ENCODE data around the gene KRTAP12-2. TPM values are rescaled to one million over a fixed set of nuclear protein-coding genes. Genes with fewer than 3 reads are reported as not detected.

KRTAP12-2 gene
- total and polyA plus RNA-seq, 2 donors (not counting 1 experiment from before 2014, with no cell fraction given) = not detected

DNA sequence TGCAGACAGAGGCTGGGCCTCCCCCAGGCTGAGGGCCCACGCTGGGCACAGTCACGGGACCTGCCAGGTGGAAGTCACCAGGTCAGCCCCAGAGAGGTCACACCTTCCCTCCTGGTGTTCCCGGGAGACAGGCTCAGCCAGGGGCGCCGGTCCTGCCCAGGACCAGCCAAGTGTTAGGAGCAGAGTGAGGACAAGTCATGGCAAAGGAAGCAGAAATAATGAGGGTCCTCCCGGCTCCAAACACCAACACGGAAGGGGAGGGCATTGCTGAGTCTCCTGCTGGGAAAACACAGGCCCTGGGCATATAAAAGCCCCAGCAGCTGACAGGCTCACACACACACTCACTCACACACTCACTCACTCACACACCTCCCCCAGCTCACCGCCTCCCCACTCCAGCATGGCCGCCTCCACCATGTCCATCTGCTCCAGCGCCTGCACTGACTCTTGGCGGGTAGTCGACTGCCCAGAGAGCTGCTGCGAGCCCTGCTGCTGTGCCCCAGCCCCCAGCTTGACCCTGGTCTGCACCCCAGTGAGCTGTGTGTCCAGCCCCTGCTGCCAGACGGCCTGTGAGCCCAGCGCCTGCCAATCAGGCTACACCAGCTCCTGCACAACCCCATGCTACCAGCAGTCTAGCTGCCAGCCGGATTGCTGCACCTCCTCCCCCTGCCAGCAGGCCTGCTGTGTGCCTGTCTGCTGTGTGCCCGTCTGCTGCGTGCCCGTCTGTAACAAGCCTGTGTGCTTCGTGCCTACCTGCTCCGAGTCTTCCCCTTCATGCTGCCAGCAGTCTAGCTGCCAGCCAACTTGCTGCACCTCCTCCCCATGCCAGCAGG is 29.5 kb downstream of the KRTAP12-2 start, which contains the start of gene KRTAP10-10:
KRTAP10-10 (plus strand) TSS at position 339 of the 833 bp plus-strand sequence; CDS start at position 401, 62 bp downstream.
- no peak within 1 kb of the TSS for H3K9ac ChIP-seq (ENCODE audit: insufficient read depth, low read length)
- TF ChIP-seq CTCF (conservative IDR thresholded peaks at IDR 0.05 in 1 of 2, IDR thresholded peaks at IDR 0.05 in 1 of 2; ENCODE audit: low read depth in 1 of 2, low read length in 2 of 2) (no peak), EZH2 (IDR thresholded peaks at IDR 0.05; ENCODE audit: low read length, missing control alignments) (no peak)
- no peaks in the 10 kb centered on the region for H3K79me2 ChIP-seq (ENCODE audit: control insufficient read depth, insufficient read depth, low read length)
- H3K27me3 ChIP-seq (ENCODE audit: control insufficient read depth, insufficient read depth, low read length) = no peaks in the 10 kb centered on the region
- no peaks in the 10 kb centered on the region for H4K20me1 ChIP-seq (ENCODE audit: control insufficient read depth, extremely low read depth, insufficient read depth, low read length)
- no peak within 1 kb of the TSS for H3K4me3 ChIP-seq (replicated peaks in 1 of 4; ENCODE audit: control extremely low read depth in 1 of 4, insufficient read depth in 1 of 4, low read depth in 3 of 4, low read length in 4 of 4)
- no peaks in the 10 kb centered on the region for H3K36me3 ChIP-seq (ENCODE audit: control insufficient read depth, insufficient read depth, low read length)
- no peak for DNase-seq (ENCODE audit: low read depth in 2 of 2)
- H3K4me1 ChIP-seq (ENCODE audit: control insufficient read depth, extremely low read depth, insufficient read depth, low read length) = no peaks in the 10 kb centered on the region
- no peak within 1 kb of the TSS for H2AFZ ChIP-seq (ENCODE audit: low read length)
- no peaks in the 10 kb centered on the region for H3K9me3 ChIP-seq (ENCODE audit: control insufficient read depth, insufficient read depth, low read depth, low read length)
- no peak within 1 kb of the TSS for H3K27ac ChIP-seq (ENCODE audit: insufficient read depth, low read length)
- no peak within 1 kb of the TSS for H3K4me2 ChIP-seq (ENCODE audit: extremely low read depth, insufficient read depth, low read length)

GRCh38 chr21:44636209-44637017 is 30.3 kb downstream of the KRTAP12-2 start:
- H3K9me3 ChIP-seq (ENCODE audit: control insufficient read depth, insufficient read depth, low read depth, low read length) = no peaks in the 10 kb centered on the region
- no peak for TF ChIP-seq CTCF (conservative IDR thresholded peaks at IDR 0.05 in 1 of 2, IDR thresholded peaks at IDR 0.05 in 1 of 2; ENCODE audit: low read depth in 1 of 2, low read length in 2 of 2)
- no peak for TF ChIP-seq EZH2 (IDR thresholded peaks at IDR 0.05; ENCODE audit: low read length, missing control alignments)
- no peak overlapping the region for H3K9ac ChIP-seq (ENCODE audit: insufficient read depth, low read length)
- no peaks in the 10 kb centered on the region for H3K4me1 ChIP-seq (ENCODE audit: control insufficient read depth, extremely low read depth, insufficient read depth, low read length)
- H3K36me3 ChIP-seq (ENCODE audit: control insufficient read depth, insufficient read depth, low read length) = no peaks in the 10 kb centered on the region
- no peaks in the 10 kb centered on the region for H3K27me3 ChIP-seq (ENCODE audit: control insufficient read depth, insufficient read depth, low read length)
- no peak overlapping the region for H2AFZ ChIP-seq (ENCODE audit: low read length)
- H3K27ac ChIP-seq (ENCODE audit: insufficient read depth, low read length) = no peak overlapping the region
- no peaks in the 10 kb centered on the region for H3K79me2 ChIP-seq (ENCODE audit: control insufficient read depth, insufficient read depth, low read length)
- H3K4me2 ChIP-seq (ENCODE audit: extremely low read depth, insufficient read depth, low read length) = no peak overlapping the region
- H4K20me1 ChIP-seq (ENCODE audit: control insufficient read depth, extremely low read depth, insufficient read depth, low read length) = no peaks in the 10 kb centered on the region
- DNase-seq (ENCODE audit: low read depth in 2 of 2) = no peak
- H3K4me3 ChIP-seq (replicated peaks in 1 of 4; ENCODE audit: control extremely low read depth in 1 of 4, insufficient read depth in 1 of 4, low read depth in 3 of 4, low read length in 4 of 4) = no peak overlapping the region

DNA sequence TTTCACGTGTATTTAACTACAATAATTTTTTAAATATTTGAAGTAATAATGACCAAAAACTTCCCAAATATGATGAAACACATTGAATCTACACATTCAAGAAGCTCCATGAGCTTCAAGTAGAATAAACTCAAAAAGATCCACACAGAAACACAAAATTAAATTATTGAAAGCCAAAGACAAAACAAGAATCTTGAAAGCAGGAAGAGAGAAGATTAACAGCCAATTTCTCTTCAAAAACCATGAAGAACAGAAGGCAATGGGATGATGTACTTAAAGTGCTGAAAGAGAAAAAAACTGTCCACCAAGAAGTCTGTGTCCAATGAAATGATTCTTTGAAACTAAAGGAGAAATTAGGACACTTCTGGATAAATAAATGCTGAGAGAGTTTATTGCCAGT is 34.7 kb downstream of the KRTAP12-2 start:
- Histone ChIP-seq H3K9ac (ENCODE audit: insufficient read depth, low read length) (no peak overlapping the region), H3K36me3 (ENCODE audit: control insufficient read depth, insufficient read depth, low read length) (no peaks in the 10 kb centered on the region), H3K27ac (ENCODE audit: insufficient read depth, low read length) (no peak overlapping the region), H3K4me3 (replicated peaks in 1 of 4; ENCODE audit: control extremely low read depth in 1 of 4, insufficient read depth in 1 of 4, low read depth in 3 of 4, low read length in 4 of 4) (no peak overlapping the region), H3K79me2 (ENCODE audit: control insufficient read depth, insufficient read depth, low read length) (no peaks in the 10 kb centered on the region), H3K4me2 (ENCODE audit: extremely low read depth, insufficient read depth, low read length) (no peak overlapping the region), H4K20me1 (ENCODE audit: control insufficient read depth, extremely low read depth, insufficient read depth, low read length) (no peaks in the 10 kb centered on the region), H2AFZ (ENCODE audit: low read length) (no peak overlapping the region), H3K9me3 (ENCODE audit: control insufficient read depth, insufficient read depth, low read depth, low read length) (no peaks in the 10 kb centered on the region), H3K4me1 (ENCODE audit: control insufficient read depth, extremely low read depth, insufficient read depth, low read length) (no peaks in the 10 kb centered on the region), H3K27me3 (ENCODE audit: control insufficient read depth, insufficient read depth, low read length) (no peaks in the 10 kb centered on the region)
- no peak for DNase-seq (ENCODE audit: low read depth in 2 of 2)
- TF ChIP-seq CTCF (conservative IDR thresholded peaks at IDR 0.05 in 1 of 2, IDR thresholded peaks at IDR 0.05 in 1 of 2; ENCODE audit: low read depth in 1 of 2, low read length in 2 of 2) (no peak), EZH2 (IDR thresholded peaks at IDR 0.05; ENCODE audit: low read length, missing control alignments) (no peak)

Measured in fibroblast of lung (primary cell).